Heart left ventricle (tissue), 16 donors: ENCODE results near the gene MIER2. TPM values are rescaled to one million over a fixed set of nuclear protein-coding genes. Genes with fewer than 3 reads are reported as not detected.
"Not testable (repeated sequence)": the region's sequence is repeated elsewhere in the genome, so short reads cannot be mapped to it uniquely, and the experiment has no call there.

Experiments used
- ATAC-seq, 4 donors: fragments of 200-7000 bp; cut with Tn5 transposase; one replicate each; pipeline ENCODE4 v1.9.1; 2020 to 2022; ENCODE audit warnings: moderate library complexity in 4 of 4, mild to moderate bottlenecking in 3 of 4, moderate number of reproducible peaks in 1 of 4
- DNase-seq, 5 donors: peaks; one replicate each; pipeline ENCODE4 v3.0.0-alpha.2; 2020
- H3K27ac ChIP-seq, 12 donors: fragments of 200-600 bp; sonication (generic) in 4 of 12; one replicate each; pipeline versions ENCODE4 v1.5.0 to v1.8.0; 2016 to 2022; ENCODE audit warnings: mild to moderate bottlenecking in 2 of 12
- H3K27me3 ChIP-seq, 9 donors: fragments of 200-600 bp; sonication (generic) in 2 of 9; one replicate each; pipeline versions ENCODE4 v1.5.1 to v1.8.0; 2016 to 2022; ENCODE audit warnings: mild to moderate bottlenecking in 3 of 9
- H3K36me3 ChIP-seq, 9 donors: fragments of 200-600 bp; sonication (generic) in 2 of 9; one replicate each; pipeline versions ENCODE4 v1.5.0 to v1.8.0; 2018 to 2022; ENCODE audit warnings: mild to moderate bottlenecking in 2 of 9
- H3K4me1 ChIP-seq, 12 donors: fragments of 200-600 bp; sonication (generic) in 4 of 12; one replicate each; pipeline versions ENCODE4 v1.5.0 to v1.8.0; 2016 to 2022; ENCODE audit warnings: mild to moderate bottlenecking in 3 of 12
- H3K4me3 ChIP-seq, 12 donors: fragments of 200-600 bp; sonication (generic) in 4 of 12; one replicate each; pipeline versions ENCODE4 v1.5.0 to v1.8.0; 2017 to 2022; ENCODE audit warnings: mild to moderate bottlenecking in 9 of 12, moderate library complexity in 4 of 12
- H3K9me3 ChIP-seq, 12 donors: fragments of 200-600 bp; sonication (generic) in 4 of 12; one replicate each; pipeline versions ENCODE4 v1.5.0 to v1.8.0; 2016 to 2022; ENCODE audit warnings: mild to moderate bottlenecking in 1 of 12
- POLR2A ChIP-seq, 2 donors: fragments of 450-650 bp; IDR thresholded peaks; one replicate each; pipeline ENCODE4 v1.6.1; 2017; ENCODE audit warnings: antibody characterized with exemption in 2 of 2, mild to moderate bottlenecking in 2 of 2, moderate library complexity in 2 of 2
- WGBS, 4 donors: extraction: QIAGEN DNeasy Blood & Tissue Kit in 2 of 4; methylation state at CpG; one replicate each; pipeline versions ENCODE4 v1.1.5 to v1.1.7; 2013 to 2018; 5-methylcytosine and 5-hydroxymethylcytosine counted together
- intact Hi-C, 10 donors: fragments of 100-400 bp; cut with DNase I; formaldehyde crosslinking; loops; one replicate each; pipeline versions ENCODE4 v1.11.1 to v1.14.2; 2022
- long read RNA-seq, 3 donors: library from polyadenylated mRNA; unstranded; transcript quantifications; one replicate each; pipeline ENCODE4 v2.0.0, GENCODE V29; 2020 to 2021
- polyA plus RNA-seq, 2 donors: library from polyadenylated mRNA; stranded (reverse); fragments of 200-250 nt; gene quantifications; one replicate each; pipeline ENCODE4 v1.2.3, GENCODE V29; 2013
- total RNA-seq, 9 donors: library from RNA; depleted of rRNA in 2 of 9; stranded (reverse); fragments of >200 nt in 2 of 9; fragmentation: NEBNext Ultra II Directional in 3 of 9; extraction: Animal tissue kit (Norgen Biotek cat#: 25700) in 3 of 9; gene quantifications; one replicate each; pipeline versions ENCODE4 v1.1.0 to v1.2.4, GENCODE V29; 2016 to 2023
- TF ChIP-seq, protein P1 (sequence below), 12 donors: fragments of 200-600 bp; sonication (generic) in 4 of 12; IDR thresholded peaks; one replicate each; pipeline versions ENCODE4 v1.5.0 to v1.8.0; 2018 to 2022; ENCODE audit warnings: antibody characterized with exemption in 12 of 12, mild to moderate bottlenecking in 5 of 12
- donor health status: ischemic (EF 13 %, LVEDD 7.1; RV severe dilation, severe dysfunction).
- donor health status: healthy with polysubstance abuse.
- donor health status: DM: no; HTN: yes; CAD: no.
- donor health status: DM: no; HTN: no; CAD: no.
- donor health status: ischemic (EF 25% LVEDD 6.9; RV normal size, moderate dysfunction).
- donor health status: ischemic (EF 25% LVEDD 5.7; RV mildly dilated, moderate dysfunction).
- donor health status: healthy.
- donor health status: DM: yes; HTN: yes; CAD: no.
- donor health status: ischemic (EF 35%, LVEDD 5.7; RV mildly dilated, moderate dysfunction).
- donor health status: nonischemic (EF 11% LVEDD 7.7; RV severe dilation, severe dysfunction).
- donor health status: DM: yes; HTN: yes; CAD: no.
- donor health status: PGD.
- donor health status: ischemic (EF 29% LVEDD 5.4; RV normal size, mild dysfunction).
- donor health status: nonischemic (EF 23%, LVEDD 6.1; RV moderate dilation, normal function).

The MIER2 gene
- total RNA-seq (10 to 100 TPM; 15.7 to 30.3 (median 19.5) TPM), polyA plus RNA-seq (10 to 100 TPM; 18.7 to 22.2 TPM)
- long read RNA-seq, donor 1, full-length matches to known transcripts, result 3 of 13 reads
- long read RNA-seq, donor 1, partial matches to known transcripts, result 4 of 13 reads
- long read RNA-seq, donor 1, other reads (novel, unspliced or antisense), result 6 of 13 reads
- long read RNA-seq, donor 2, full-length matches to known transcripts, result 11 of 43 reads
- long read RNA-seq, donor 2, partial matches to known transcripts, result 27 of 43 reads
- long read RNA-seq, donor 2, other reads (novel, unspliced or antisense), result 5 of 43 reads
- long read RNA-seq, donor 3, full-length matches to known transcripts, result 1 of 16 reads
- long read RNA-seq, donor 3, partial matches to known transcripts, result 7 of 16 reads
- long read RNA-seq, donor 3, other reads (novel, unspliced or antisense), result 8 of 16 reads

- TF ChIP-seq, protein P1, sequence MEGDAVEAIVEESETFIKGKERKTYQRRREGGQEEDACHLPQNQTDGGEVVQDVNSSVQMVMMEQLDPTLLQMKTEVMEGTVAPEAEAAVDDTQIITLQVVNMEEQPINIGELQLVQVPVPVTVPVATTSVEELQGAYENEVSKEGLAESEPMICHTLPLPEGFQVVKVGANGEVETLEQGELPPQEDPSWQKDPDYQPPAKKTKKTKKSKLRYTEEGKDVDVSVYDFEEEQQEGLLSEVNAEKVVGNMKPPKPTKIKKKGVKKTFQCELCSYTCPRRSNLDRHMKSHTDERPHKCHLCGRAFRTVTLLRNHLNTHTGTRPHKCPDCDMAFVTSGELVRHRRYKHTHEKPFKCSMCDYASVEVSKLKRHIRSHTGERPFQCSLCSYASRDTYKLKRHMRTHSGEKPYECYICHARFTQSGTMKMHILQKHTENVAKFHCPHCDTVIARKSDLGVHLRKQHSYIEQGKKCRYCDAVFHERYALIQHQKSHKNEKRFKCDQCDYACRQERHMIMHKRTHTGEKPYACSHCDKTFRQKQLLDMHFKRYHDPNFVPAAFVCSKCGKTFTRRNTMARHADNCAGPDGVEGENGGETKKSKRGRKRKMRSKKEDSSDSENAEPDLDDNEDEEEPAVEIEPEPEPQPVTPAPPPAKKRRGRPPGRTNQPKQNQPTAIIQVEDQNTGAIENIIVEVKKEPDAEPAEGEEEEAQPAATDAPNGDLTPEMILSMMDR (IDR thresholded peaks at IDR 0.05), result no peak
- TF ChIP-seq POLR2A (IDR thresholded peaks at IDR 0.05), result peak in 1 of 2 donors; percentile 10
- Histone ChIP-seq H3K4me1 (peaks cover 0 to 44% (median 29%) of the 10 kb centered on the region in 12 donors), H3K4me3 (peak within 1 kb of the TSS; percentile 61 to 98 (median 89)), H3K9me3 (no peaks in the 10 kb centered on the region), H3K36me3 (peaks cover 0 to 3% (median 0%) of the 10 kb centered on the region in 9 donors), H3K27me3 (no peaks in the 10 kb centered on the region), H3K27ac (peak within 1 kb of the TSS; percentile 50 to 90 (median 86))
- peak; percentile 87 to 94 (median 89) for DNase-seq
- peak; percentile 89 to 97 (median 96) for ATAC-seq
- intact Hi-C loops, result no loop called here
- 6 to 34% (median 8%) methylated on average over 21 to 77 of the region's 77 CpGs for WGBS, 4 donors
Observed at GRCh38 chr19:344625-345319, at the start of gene MIER2. TSS of gene MIER2 (minus strand) at chr19:344796. CDS start at chr19:344782, 14 bp downstream.

DNA sequence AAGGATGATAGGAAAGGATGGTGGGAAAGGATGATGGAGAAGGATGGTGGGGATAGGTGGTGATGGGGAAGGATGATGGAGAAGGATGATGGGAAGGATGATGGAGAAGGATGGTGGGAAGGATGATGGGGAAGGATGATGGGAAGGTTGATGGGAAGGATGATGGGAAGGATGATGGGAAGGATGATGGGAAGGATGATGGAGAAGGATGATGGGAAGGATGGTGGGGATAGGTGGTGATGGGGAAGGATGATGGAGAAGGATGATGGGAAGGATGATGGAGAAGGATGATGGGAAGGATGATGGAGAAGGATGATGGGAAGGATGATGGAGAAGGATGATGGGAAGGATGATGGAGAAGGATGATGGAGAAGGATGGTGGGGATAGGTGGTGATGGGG, 49.0 kb upstream of the MIER2 start:
- not testable (repeated sequence) for H3K27ac ChIP-seq, H3K4me1 ChIP-seq, H3K36me3 ChIP-seq, ATAC-seq, H3K9me3 ChIP-seq, H3K4me3 ChIP-seq, DNase-seq
- intact Hi-C loops, result loop anchor here in 2 of 10 donors (10.0 kb wide), 2 partner anchors 81 to 91 kb away; a partner anchor contains a TSS
- peaks cover 0 to 19% (median 0%) of the 10 kb centered on the region in 9 donors for H3K27me3 ChIP-seq

- peaks cover 0 to 29% (median 3%) of the 10 kb centered on the region in 9 donors for H3K27me3 ChIP-seq
Observed at GRCh38 chr19:392375-392970, 47.9 kb upstream of the MIER2 start.

DNA sequence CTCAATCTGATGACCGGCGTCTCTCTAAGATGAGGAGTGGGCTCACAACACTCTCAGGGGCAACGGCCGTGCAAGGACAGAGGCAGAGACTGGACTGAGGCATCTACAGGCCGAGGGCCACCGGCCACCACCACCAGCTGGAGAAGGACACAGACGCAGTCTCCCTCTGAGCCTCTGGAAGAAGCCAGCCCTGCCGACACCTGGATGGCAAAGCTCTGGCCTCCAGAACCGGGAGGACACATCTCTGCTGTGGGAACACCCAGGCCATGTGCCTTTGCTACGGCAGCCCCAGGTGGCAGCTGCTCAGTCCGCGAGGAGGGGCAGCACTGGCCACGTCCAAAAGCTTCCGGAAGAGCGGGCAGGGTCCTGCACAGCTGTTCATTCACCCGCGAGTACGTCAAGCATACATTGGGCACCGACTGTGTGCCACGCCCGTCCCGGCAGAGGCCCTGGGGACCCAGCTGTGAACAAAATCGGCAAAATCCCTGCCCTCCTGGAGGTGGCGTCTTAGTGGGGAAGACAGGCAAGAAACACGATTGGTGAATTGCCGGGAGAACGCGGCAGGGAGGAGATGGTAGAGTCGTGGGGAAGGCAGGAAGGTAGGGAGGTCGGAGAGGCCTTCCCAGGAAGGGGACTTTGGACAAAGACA, 47.3 kb upstream of the MIER2 start:
- DNase-seq (peak in 1 of 5 donors; percentile 3), ATAC-seq (no peak)
- Histone ChIP-seq H3K27me3 (peaks cover 0 to 30% (median 3%) of the 10 kb centered on the region in 9 donors), H3K4me1 (no peaks in the 10 kb centered on the region), H3K4me3 (no peak overlapping the region), H3K36me3 (no peaks in the 10 kb centered on the region), H3K9me3 (no peaks in the 10 kb centered on the region), H3K27ac (no peak overlapping the region)
- intact Hi-C loops, result loop anchor here in 2 of 10 donors (10.0 kb wide), 2 partner anchors 83 to 93 kb away; a partner anchor contains a TSS
- WGBS, 4 donors, result 86% methylated on average over 26 to 30 of the region's 30 CpGs
- TF ChIP-seq, protein P1 (IDR thresholded peaks at IDR 0.05), result no peak
- TF ChIP-seq POLR2A (IDR thresholded peaks at IDR 0.05), result no peak

More at GRCh38 chr19:392375-392970, 47.9 kb upstream of the MIER2 start:
- 47 to 62% (median 54%) methylated on average over 13 to 17 of the region's 17 CpGs for WGBS, 4 donors
- ATAC-seq (no peak), DNase-seq (no peak)
- TF ChIP-seq, protein P1 (IDR thresholded peaks at IDR 0.05), result no peak
- TF ChIP-seq POLR2A (IDR thresholded peaks at IDR 0.05), result no peak
- intact Hi-C loops, result loop anchor here in 2 of 10 donors (10.0 kb wide), 2 partner anchors 82 to 92 kb away; a partner anchor contains a TSS
- H3K9me3 ChIP-seq, result no peaks in the 10 kb centered on the region
- H3K36me3 ChIP-seq, result no peaks in the 10 kb centered on the region
- no peak overlapping the region for H3K27ac ChIP-seq
- no peaks in the 10 kb centered on the region for H3K4me1 ChIP-seq
- H3K4me3 ChIP-seq, result no peak overlapping the region
